ENCODE data around the gene NAT9.
A peak's percentile ranks its signal among the peaks of the same experiment; 100 is the strongest.

NAT9 gene

GRCh38 chr17:74743755-74744154 is 32.4 kb downstream of the NAT9 start:
- no peak for DNase-seq

GRCh38 chr17:74742978-74743545 is 33.1 kb downstream of the NAT9 start:
- DNase-seq = no peak

- peak; percentile 59 for DNase-seq
Observed at GRCh38 chr17:74742153-74742515, 34.0 kb downstream of the NAT9 start.

GRCh38 chr17:74740641-74741387 is 35.3 kb downstream of the NAT9 start:
- DNase-seq = no peak

GRCh38 chr17:74740173-74740572 is 36.0 kb downstream of the NAT9 start:
- DNase-seq = no peak

GRCh38 chr17:74739227-74739831 is 36.8 kb downstream of the NAT9 start:
- DNase-seq = no peak

GRCh38 chr17:74738051-74738996 is 37.8 kb downstream of the NAT9 start:
- DNase-seq = peak; percentile 83

GRCh38 chr17:74737299-74738050 is 38.7 kb downstream of the NAT9 start:
- DNase-seq = peak; percentile 52

GRCh38 chr17:74736513-74737298 is 39.4 kb downstream of the NAT9 start, which contains the start of gene RAB37:
Gene RAB37, plus strand, starts transcription at chr17:74737256. Its CDS starts 17 bp downstream, at chr17:74737273.
- peak; percentile 66 for DNase-seq

- no peak for DNase-seq
Observed at GRCh38 chr17:74734256-74734655, 41.9 kb downstream of the NAT9 start.

- no peak for DNase-seq
Observed at GRCh38 chr17:74733365-74734122, 42.6 kb downstream of the NAT9 start.

- no peak for DNase-seq
Observed at GRCh38 chr17:74732042-74732867, 43.9 kb downstream of the NAT9 start.

- no peak for DNase-seq
Observed at GRCh38 chr17:74731347-74731605, 44.9 kb downstream of the NAT9 start.

GRCh38 chr17:74730491-74731346 is 45.4 kb downstream of the NAT9 start:
- peak; percentile 73 for DNase-seq

GRCh38 chr17:74729866-74730265 is 46.3 kb downstream of the NAT9 start:
- DNase-seq = no peak

GRCh38 chr17:74729368-74729767 is 46.8 kb downstream of the NAT9 start:
- no peak for DNase-seq

GRCh38 chr17:74728702-74729075 is 47.5 kb downstream of the NAT9 start:
- no peak for DNase-seq

- no peak for DNase-seq
Observed at GRCh38 chr17:74728033-74728701, 48.0 kb downstream of the NAT9 start.

GRCh38 chr17:74725111-74725510 is 51.0 kb downstream of the NAT9 start:
- DNase-seq = no peak

Data from CD4-positive, alpha-beta T cell treated with Interleukin-12 subunit alpha and Interleukin-12 subunit beta, for 1 hour (primary cell).